GM12891 (cell line): ENCODE data around the gene TES.

Experiments
- PAX5 ChIP-seq: IDR thresholded peaks from 2 replicates; pipeline ENCODE4 v1.6.1; 2011; ENCODE audit warnings: low read length, moderate library complexity, mild to moderate bottlenecking; ENCODE audit not compliant: insufficient read depth, severe bottlenecking
- POLR2A ChIP-seq: IDR thresholded peaks from 2 replicates; pipeline ENCODE4 v1.6.1; 2011; ENCODE audit warnings: low read depth, low read length, control low read depth
- POLR2AphosphoS5 ChIP-seq: IDR thresholded peaks from 2 replicates; pipeline ENCODE4 v1.6.1; 2011; ENCODE audit warnings: low read depth, low read length, control low read depth
- SPI1 ChIP-seq: IDR thresholded peaks from 2 replicates; pipeline ENCODE4 v1.6.1; 2011; ENCODE audit warnings: low read depth, low read length, control low read depth
- TAF1 ChIP-seq: IDR thresholded peaks from 2 replicates; pipeline ENCODE4 v1.6.1; 2011; ENCODE audit warnings: low read depth, low read length, control low read depth

- TF ChIP-seq POLR2AphosphoS5 (no peak), POLR2A (no peak), TAF1 (no peak), SPI1 (no peak), PAX5 (no peak)
These were observed 88.2 kb downstream of the TES start for GRCh38 chr7:116298576-116298975.
